Measurements from ENCODE around the gene TRIM71. TPM values are rescaled to one million over a fixed set of nuclear protein-coding genes. Genes with fewer than 3 reads are reported as not detected.

TRIM71 gene
- total and polyA plus RNA-seq, 2 of the 13 experiments (the other 11 are each of a cell fraction or from before 2014, with no cell fraction given), result 21.7 to 76.9 TPM

GRCh38 chr3:32816439-32817256 is 1.1 kb upstream of the TRIM71 start (continued):
- no peak for TF ChIP-seq DMTF1 (CRISPR knock-in tag; IDR thresholded peaks at IDR 0.05)
- TF ChIP-seq TCF7 (IDR thresholded peaks at IDR 0.05; ENCODE audit: low read depth), result peak; percentile 85
- TF ChIP-seq JUN (CRISPR knock-in tag; IDR thresholded peaks at IDR 0.05), result no peak
- TF ChIP-seq ZNF619 (CRISPR knock-in tag; IDR thresholded peaks at IDR 0.05), result no peak
- TF ChIP-seq ZNF766 (CRISPR knock-in tag; IDR thresholded peaks at IDR 0.05; ENCODE audit: borderline replicate concordance), result no peak
- 0 out of 2 replicates have a peak, but pooled peaks have one; percentile 22 for TF ChIP-seq PHF21A (CRISPR knock-in tag; IDR thresholded peaks at IDR 0.05)
- no peak for TF ChIP-seq ETS1 (CRISPR knock-in tag; IDR thresholded peaks at IDR 0.05)
- no peak for TF ChIP-seq ZNF749 (CRISPR knock-in tag; IDR thresholded peaks at IDR 0.05; ENCODE audit: borderline replicate concordance)
- no peak for TF ChIP-seq MYNN (CRISPR knock-in tag; IDR thresholded peaks at IDR 0.05; ENCODE audit: low read depth)
- TF ChIP-seq TFAP4 (IDR thresholded peaks at IDR 0.05; ENCODE audit: borderline replicate concordance, low read depth), result no peak
- TF ChIP-seq RBM22 (optimal IDR thresholded peaks at IDR 0.05; ENCODE audit: low read length), result peak; percentile 45
- TF ChIP-seq ZBTB2 (CRISPR knock-in tag; IDR thresholded peaks at IDR 0.05; ENCODE audit: low read depth), result peak; percentile 12; the same call in 1 of the 2 replicates
- TF ChIP-seq ZSCAN9 (CRISPR knock-in tag; IDR thresholded peaks at IDR 0.05; ENCODE audit: borderline replicate concordance), result 0 out of 2 replicates have a peak, but pooled peaks have one; percentile 45
- peak; percentile 59 for TF ChIP-seq RXRA (CRISPR knock-in tag; IDR thresholded peaks at IDR 0.05)
- TF ChIP-seq BORCS8-MEF2B (CRISPR knock-in tag; IDR thresholded peaks at IDR 0.05), result peak; percentile 28; the same call in 1 of the 2 replicates
- TF ChIP-seq RARA (CRISPR knock-in tag; IDR thresholded peaks at IDR 0.05), result peak; percentile 40; the same call in 1 of the 2 replicates
- TF ChIP-seq GLMP (CRISPR knock-in tag; IDR thresholded peaks at IDR 0.05; ENCODE audit: borderline replicate concordance), result no peak
- TF ChIP-seq CHD4 (IDR thresholded peaks at IDR 0.05; ENCODE audit: borderline replicate concordance, low read length), result no peak
- peak; percentile 56; the same call in 1 of the 2 replicates for TF ChIP-seq ZNF772 (CRISPR knock-in tag; IDR thresholded peaks at IDR 0.05)
- no peak for TF ChIP-seq ZNF124 (CRISPR knock-in tag; IDR thresholded peaks at IDR 0.05)
- peak in 1 of 2 experiments; percentile 70; a peak in 2 of 4 replicates for TF ChIP-seq EP300 (IDR thresholded peaks at IDR 0.05; ENCODE audit: low read depth in 2 of 2, low read length in 2 of 2)
- peak; percentile 60; the same call in 1 of the 2 replicates for TF ChIP-seq EP300 (CRISPR knock-in tag; IDR thresholded peaks at IDR 0.05; ENCODE audit: borderline replicate concordance)
- TF ChIP-seq ZNF382 (CRISPR knock-in tag; IDR thresholded peaks at IDR 0.05; ENCODE audit: borderline replicate concordance), result no peak

Measured in HepG2 (cell line).